Measurements from ENCODE around the gene TMEM229B. TPM values are rescaled to one million over a fixed set of nuclear protein-coding genes. Genes with fewer than 3 reads are reported as not detected.

The TMEM229B gene
- total RNA-seq, 1 experiment from 2014 or later: 0.71 TPM

GRCh38 chr14:67421356-67422224 lies 66.9 kb downstream of the TMEM229B start (continued):
- no peak for TF ChIP-seq EZH2 (IDR thresholded peaks at IDR 0.05)
- no peak for TF ChIP-seq SP1 (IDR thresholded peaks at IDR 0.05; ENCODE audit: low read depth)
- TF ChIP-seq TCF7L2 (IDR thresholded peaks at IDR 0.05; ENCODE audit: borderline replicate concordance, extremely low read depth, insufficient read depth, insufficient read length): no peak

Small RNA genes within 50 kb of the gene (microRNA-seq; reads per million reads assigned to microRNA genes)
- gene MIR5694 (ENCODE audit: borderline number of aligned reads): not detected

Other genes with a start within 250 kb of the TMEM229B start
- 18.0 TPM for gene PALS1, start 247.3 kb downstream of the TMEM229B start, total RNA-seq (2021; ENCODE audit: unreplicated experiment)
- gene ATP6V1D, start 128.9 kb downstream of the TMEM229B start, total RNA-seq (2021; ENCODE audit: unreplicated experiment): 38.5 TPM
- 192 TPM for gene EIF2S1, start 128.4 kb downstream of the TMEM229B start, total RNA-seq (2021; ENCODE audit: unreplicated experiment)
- gene PLEK2, start 76.6 kb downstream of the TMEM229B start, total RNA-seq (2021; ENCODE audit: unreplicated experiment): 67.6 TPM
- gene PLEKHH1, start 44.6 kb upstream of the TMEM229B start, total RNA-seq (2021; ENCODE audit: unreplicated experiment): 27.6 TPM
- 20.9 TPM for gene PIGH, start 111.5 kb upstream of the TMEM229B start, total RNA-seq (2021; ENCODE audit: unreplicated experiment)
- 7.0 TPM for gene ARG2, start 131.2 kb upstream of the TMEM229B start, total RNA-seq (2021; ENCODE audit: unreplicated experiment)
- gene VTI1B, start 185.9 kb upstream of the TMEM229B start, total RNA-seq (2021; ENCODE audit: unreplicated experiment): 86.3 TPM
- gene RDH11, start 207.0 kb upstream of the TMEM229B start, total RNA-seq (2021; ENCODE audit: unreplicated experiment): 54.6 TPM
- gene RDH12, start 213.2 kb upstream of the TMEM229B start, total RNA-seq (2021; ENCODE audit: unreplicated experiment): 0.27 TPM

All from HCT116 (cell line).